Thoracic aorta (tissue), 2 donors: ENCODE data around the gene AGR2. TPM values are rescaled to one million over a fixed set of nuclear protein-coding genes. Genes with fewer than 3 reads are reported as not detected.

Experiments used
- ATAC-seq: fragments of 150-250 bp; one replicate; pipeline ENCODE4 v1.8.0; 2017; ENCODE audit warnings: low read depth; ENCODE audit not compliant: insufficient number of reproducible peaks, low FRiP score
- DNase-seq: peaks from one replicate; pipeline ENCODE4 v3.0.0-alpha.2; 2020; ENCODE audit warnings: low spot score
- H3K27ac ChIP-seq, 2 donors: fragments of 200-600 bp; sonication (generic); 1 replicate in 1 of 2; 2 replicates in 1 of 2; pipeline ENCODE4 v1.5.1; 2016; ENCODE audit warnings: mild to moderate bottlenecking in 2 of 2, moderate library complexity in 2 of 2
- H3K27me3 ChIP-seq: fragments of 200-600 bp; sonication (generic); replicated peaks from 2 replicates; pipeline ENCODE4 v1.6.0; 2016; ENCODE audit warnings: mild to moderate bottlenecking; ENCODE audit not compliant: insufficient read depth
- H3K36me3 ChIP-seq: fragments of 200-600 bp; sonication (generic); one replicate; pipeline ENCODE4 v1.5.1; 2016
- H3K4me1 ChIP-seq, 2 donors: fragments of 200-600 bp; sonication (generic); 1 replicate in 1 of 2; 2 replicates in 1 of 2; pipeline versions ENCODE4 v1.5.1 to v1.6.0; 2016; ENCODE audit warnings: low read depth in 2 of 2, mild to moderate bottlenecking in 1 of 2; ENCODE audit not compliant: control insufficient read depth in 1 of 2
- H3K4me3 ChIP-seq: fragments of 200-600 bp; sonication (generic); 2 replicates; pipeline ENCODE4 v1.5.1; 2016; ENCODE audit warnings: mild to moderate bottlenecking
- H3K9me3 ChIP-seq: fragments of 200-600 bp; sonication (generic); 2 replicates; pipeline ENCODE4 v1.5.1; 2016
- CTCF ChIP-seq: fragments of 200-600 bp; sonication (generic); IDR thresholded peaks from one replicate; pipeline ENCODE4 v1.5.1; 2019; ENCODE audit warnings: antibody characterized with exemption
- total RNA-seq, 2 donors: library from RNA; depleted of rRNA; stranded (reverse); fragments of >200 nt; gene quantifications; one replicate each; pipeline versions ENCODE4 v1.1.0 to v1.2.3, GENCODE V29; 2016

Gene AGR2
- total RNA-seq, 2 donors from 2014 or later = 25.2 TPM; not detected in 1

- H3K9me3 ChIP-seq = no peaks in the 10 kb centered on the region
- no peaks in the 10 kb centered on the region for H3K4me1 ChIP-seq
- ATAC-seq (no peak), DNase-seq (no peak)
- no peak overlapping the region for H3K4me3 ChIP-seq
- H3K36me3 ChIP-seq = no peaks in the 10 kb centered on the region
- TF ChIP-seq CTCF = no peak
- H3K27me3 ChIP-seq = no peaks in the 10 kb centered on the region
- H3K27ac ChIP-seq = no peak overlapping the region
Observed at GRCh38 chr7:16826060-16826459, 21.3 kb upstream of the AGR2 start.

GRCh38 chr7:16822029-16822428 lies 17.2 kb upstream of the AGR2 start:
- TF ChIP-seq CTCF = no peak
- Histone ChIP-seq H3K36me3 (no peaks in the 10 kb centered on the region), H3K9me3 (no peaks in the 10 kb centered on the region), H3K4me3 (no peak overlapping the region), H3K27ac (no peak overlapping the region), H3K27me3 (no peaks in the 10 kb centered on the region), H3K4me1 (no peaks in the 10 kb centered on the region)
- ATAC-seq (no peak), DNase-seq (no peak)

- H3K36me3 ChIP-seq = no peaks in the 10 kb centered on the region
- H3K9me3 ChIP-seq = no peaks in the 10 kb centered on the region
- no peak overlapping the region for H3K27ac ChIP-seq
- ATAC-seq = no peak
- DNase-seq = no peak
- H3K4me1 ChIP-seq = peaks cover 0 to 3% of the 10 kb centered on the region in 2 donors
- no peak overlapping the region for H3K4me3 ChIP-seq
- no peaks in the 10 kb centered on the region for H3K27me3 ChIP-seq
- no peak for TF ChIP-seq CTCF
Observed at GRCh38 chr7:16818732-16819131, 13.9 kb upstream of the AGR2 start.

GRCh38 chr7:16817536-16817935 lies 12.7 kb upstream of the AGR2 start:
- H3K27me3 ChIP-seq = no peaks in the 10 kb centered on the region
- H3K36me3 ChIP-seq = no peaks in the 10 kb centered on the region
- H3K27ac ChIP-seq = no peak overlapping the region
- TF ChIP-seq CTCF = no peak
- ATAC-seq (no peak), DNase-seq (no peak)
- no peak overlapping the region for H3K4me3 ChIP-seq
- H3K9me3 ChIP-seq = no peaks in the 10 kb centered on the region
- H3K4me1 ChIP-seq = peaks cover 2 to 14% of the 10 kb centered on the region in 2 donors

GRCh38 chr7:16816824-16817223 lies 12.0 kb upstream of the AGR2 start:
- no peaks in the 10 kb centered on the region for H3K36me3 ChIP-seq

More at GRCh38 chr7:16816824-16817223, 12.0 kb upstream of the AGR2 start:
- Histone ChIP-seq H3K27ac (no peak overlapping the region), H3K9me3 (no peaks in the 10 kb centered on the region), H3K4me3 (no peak overlapping the region), H3K4me1 (peaks cover 3 to 22% of the 10 kb centered on the region in 2 donors), H3K27me3 (no peaks in the 10 kb centered on the region)
- no peak for TF ChIP-seq CTCF
- no peak for DNase-seq
- no peak for ATAC-seq
